ENCODE results near the gene WWTR1.

GRCh38 chr3:149536429-149536828 lies 121.4 kb downstream of the WWTR1 start:
- TF ChIP-seq CTCF (IDR thresholded peaks at IDR 0.05), result no peak
- no peak for TF ChIP-seq POLR2AphosphoS5 (IDR thresholded peaks at IDR 0.05)
- TF ChIP-seq POLR2A (IDR thresholded peaks at IDR 0.05), result no peak
- TF ChIP-seq EP300 (IDR thresholded peaks at IDR 0.05), result no peak

Data from upper lobe of left lung (tissue), 4 donors.